ENCODE measurements around the gene CTDSPL.

DNA sequence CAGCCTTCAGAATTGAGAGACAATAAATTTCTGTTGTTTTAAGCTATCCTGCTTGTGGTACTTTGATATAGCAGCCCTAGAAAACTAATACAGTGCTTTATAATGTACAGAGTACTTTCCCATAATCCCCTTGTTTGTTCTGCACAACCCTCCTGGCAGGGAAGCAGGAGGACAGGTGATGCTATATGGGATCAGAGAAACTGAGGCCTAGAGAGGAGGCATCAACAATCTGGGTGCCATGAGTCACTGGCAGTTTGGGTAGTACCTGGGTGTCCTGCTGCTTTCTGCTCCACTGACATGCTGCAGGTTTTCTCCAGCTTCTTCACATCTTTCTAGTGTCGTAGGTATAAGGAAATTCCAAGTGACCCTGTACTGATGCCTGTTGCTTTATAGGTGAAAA lies 55.0 kb downstream of the CTDSPL start:
- TF ChIP-seq POLR2A (IDR thresholded peaks at IDR 0.05; ENCODE audit: low read length) (no peak), GATA1 (IDR thresholded peaks at IDR 0.05; ENCODE audit: low read depth, low read length) (no peak)
